HL-60/S4 treated with phorbol 12-myristate 13-acetate at 8.2 ng/mL for 4 days and 3 days (cell line): ENCODE results near the gene GFM2.

ENCODE experiments used
- in situ Hi-C: fragments of 300-500 bp; cut with MboI; formaldehyde crosslinking; loops from 2 replicates; pipeline ENCODE4 v1.15.0; 2022; ENCODE audit warnings: low sequenced_read_pairs

The GFM2 gene

DNA sequence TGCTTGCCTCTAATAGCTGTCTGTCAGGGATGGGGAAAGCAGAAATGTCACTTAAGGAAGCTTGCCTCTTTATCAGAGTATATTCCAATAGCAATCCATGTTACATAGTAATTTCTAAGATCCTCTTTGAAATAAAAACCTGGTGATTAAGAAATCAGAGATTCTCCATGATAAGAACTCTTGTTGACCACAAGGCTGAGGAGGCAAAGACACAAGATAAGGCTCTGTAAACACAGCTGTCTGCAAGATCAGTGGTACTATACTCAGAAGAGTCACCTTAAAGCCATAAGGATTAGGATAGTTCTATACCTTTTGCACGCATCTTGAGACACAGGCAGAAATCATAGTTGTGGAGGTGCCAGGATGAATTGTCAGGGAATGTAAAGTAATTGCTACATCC lies 41.6 kb downstream of the GFM2 start:
- in situ Hi-C loops: no loop called here

DNA sequence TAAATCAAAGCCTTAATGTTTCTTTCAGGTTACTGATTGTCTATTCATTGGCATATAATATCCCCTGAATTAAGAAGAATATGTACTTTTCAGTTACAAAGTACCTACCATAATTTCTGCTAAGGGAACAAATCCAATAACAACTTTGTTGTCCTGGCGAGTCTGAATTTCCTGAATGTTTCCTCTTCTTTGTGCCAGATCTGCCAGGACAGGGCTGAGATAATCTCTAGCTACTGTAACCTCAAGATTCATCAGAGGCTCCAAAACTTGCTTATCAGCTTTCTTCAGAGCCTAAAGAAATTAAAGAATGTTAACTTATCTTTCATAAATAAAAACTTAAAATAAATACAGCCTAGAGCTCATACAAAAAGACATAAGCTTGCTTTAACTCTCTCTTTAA lies 44.6 kb downstream of the GFM2 start:
- in situ Hi-C loops: no loop called here

DNA sequence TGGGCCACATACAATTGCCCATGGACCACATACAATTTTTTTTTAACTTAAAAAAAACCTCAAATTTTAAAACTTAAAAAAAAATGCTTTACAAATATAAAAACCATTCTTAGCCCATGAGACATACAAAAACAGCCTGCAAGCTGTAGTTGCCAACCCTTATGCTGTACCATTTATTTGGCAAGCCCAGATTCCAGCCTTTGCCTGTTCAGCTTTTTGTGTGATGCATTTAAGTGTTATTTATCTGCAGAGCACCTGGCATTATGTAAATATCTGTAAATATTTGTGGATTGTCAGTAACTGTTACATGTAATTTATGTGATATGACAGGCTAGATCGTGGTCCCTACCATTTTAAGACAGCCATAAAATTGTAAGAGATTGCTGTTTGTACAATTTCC lies 49.3 kb downstream of the GFM2 start:
- in situ Hi-C loops: no loop called here

DNA sequence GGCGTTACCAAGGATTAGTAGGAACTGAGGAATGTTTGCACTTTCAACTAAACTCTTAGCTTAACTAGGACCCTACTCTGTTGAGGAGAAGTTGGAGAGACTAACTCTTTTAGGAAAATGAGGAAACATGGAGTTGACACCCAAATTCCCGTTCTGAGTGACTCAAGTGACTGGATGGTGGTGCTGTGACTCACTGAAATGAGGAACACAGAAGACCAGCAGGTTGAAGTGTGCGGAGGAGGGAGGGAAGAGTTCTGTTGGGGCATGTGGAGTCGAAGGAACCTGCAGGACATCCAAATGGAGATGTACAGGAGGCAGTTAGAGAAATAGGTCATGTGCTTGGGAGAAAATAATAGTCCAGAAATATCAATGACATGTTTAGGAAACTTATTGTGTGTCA lies 73.7 kb downstream of the GFM2 start:
- in situ Hi-C loops: loop anchor here (25.0 kb wide), 1 partner anchor 219 kb away; no protein-coding TSS in a partner anchor

DNA sequence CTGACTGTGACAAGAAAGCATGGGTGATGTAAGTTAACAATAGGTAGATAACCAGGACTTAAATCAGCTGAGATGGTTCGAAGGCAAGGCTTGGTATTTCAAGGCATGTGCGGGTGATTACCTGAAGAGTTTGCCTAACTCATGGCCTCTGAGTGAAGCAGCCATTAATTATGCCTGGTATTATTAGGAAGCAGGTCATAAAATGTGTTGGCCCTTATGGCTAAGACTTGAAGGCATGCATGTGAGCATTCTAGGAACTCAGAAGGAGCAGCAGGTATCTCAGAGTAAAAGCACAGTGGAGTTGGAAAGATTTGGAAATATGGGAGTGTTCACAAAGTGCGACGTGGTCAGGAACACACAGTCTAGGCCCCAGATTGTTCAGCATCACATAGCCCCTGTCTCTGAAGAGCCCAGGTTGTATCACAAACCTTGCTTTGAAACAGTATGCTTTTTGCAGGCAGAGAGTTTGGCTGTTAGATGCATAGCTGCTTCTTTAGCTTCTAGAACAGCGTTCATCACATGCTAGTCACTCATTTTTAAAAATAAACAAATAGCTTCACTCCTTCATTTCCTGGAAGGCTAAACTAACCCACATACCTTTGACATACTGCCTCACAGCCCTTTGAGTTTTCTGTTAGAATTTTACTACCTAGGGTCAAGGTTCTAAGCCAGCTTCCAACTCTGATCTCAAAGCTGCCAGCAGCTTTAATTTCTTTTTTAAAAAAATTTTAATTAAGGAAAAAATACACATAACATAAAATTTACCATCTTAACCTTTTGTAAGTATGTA lies 79.8 kb downstream of the GFM2 start:
- in situ Hi-C loops: loop anchor here (25.0 kb wide), 1 partner anchor 225 kb away; no protein-coding TSS in a partner anchor

DNA sequence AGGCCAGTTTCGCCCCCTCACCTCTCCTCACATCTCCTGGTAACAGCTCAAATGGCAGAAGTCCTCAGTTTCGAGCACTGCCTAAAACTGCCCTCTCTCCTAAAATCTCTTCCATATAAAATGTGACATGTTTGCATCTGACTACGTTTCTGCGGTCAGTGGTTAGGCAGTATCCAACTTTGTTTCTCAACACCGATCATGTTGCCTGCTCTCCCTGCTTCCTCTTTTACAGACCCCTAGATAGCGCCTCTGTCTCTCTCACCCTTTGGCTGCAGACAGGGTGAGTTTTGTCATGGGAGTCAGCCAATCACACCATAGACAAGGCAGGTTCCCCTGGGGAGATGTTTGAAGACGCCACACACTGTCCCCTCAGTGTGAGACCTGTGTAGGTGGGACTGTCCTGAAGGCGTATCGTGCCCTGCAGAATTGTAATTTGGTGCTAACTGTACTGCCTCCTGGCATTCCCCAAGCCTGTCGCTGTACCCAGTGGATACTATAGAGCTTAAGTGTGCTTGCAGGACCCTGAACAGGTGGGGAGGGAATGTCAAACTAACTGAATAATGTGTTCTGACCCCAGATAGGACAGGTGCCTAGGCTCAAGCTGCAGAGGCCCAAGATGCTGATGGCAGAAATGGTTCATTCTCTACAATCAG lies 80.8 kb downstream of the GFM2 start:
- in situ Hi-C loops: loop anchor here (25.0 kb wide), 1 partner anchor 226 kb away; no protein-coding TSS in a partner anchor

DNA sequence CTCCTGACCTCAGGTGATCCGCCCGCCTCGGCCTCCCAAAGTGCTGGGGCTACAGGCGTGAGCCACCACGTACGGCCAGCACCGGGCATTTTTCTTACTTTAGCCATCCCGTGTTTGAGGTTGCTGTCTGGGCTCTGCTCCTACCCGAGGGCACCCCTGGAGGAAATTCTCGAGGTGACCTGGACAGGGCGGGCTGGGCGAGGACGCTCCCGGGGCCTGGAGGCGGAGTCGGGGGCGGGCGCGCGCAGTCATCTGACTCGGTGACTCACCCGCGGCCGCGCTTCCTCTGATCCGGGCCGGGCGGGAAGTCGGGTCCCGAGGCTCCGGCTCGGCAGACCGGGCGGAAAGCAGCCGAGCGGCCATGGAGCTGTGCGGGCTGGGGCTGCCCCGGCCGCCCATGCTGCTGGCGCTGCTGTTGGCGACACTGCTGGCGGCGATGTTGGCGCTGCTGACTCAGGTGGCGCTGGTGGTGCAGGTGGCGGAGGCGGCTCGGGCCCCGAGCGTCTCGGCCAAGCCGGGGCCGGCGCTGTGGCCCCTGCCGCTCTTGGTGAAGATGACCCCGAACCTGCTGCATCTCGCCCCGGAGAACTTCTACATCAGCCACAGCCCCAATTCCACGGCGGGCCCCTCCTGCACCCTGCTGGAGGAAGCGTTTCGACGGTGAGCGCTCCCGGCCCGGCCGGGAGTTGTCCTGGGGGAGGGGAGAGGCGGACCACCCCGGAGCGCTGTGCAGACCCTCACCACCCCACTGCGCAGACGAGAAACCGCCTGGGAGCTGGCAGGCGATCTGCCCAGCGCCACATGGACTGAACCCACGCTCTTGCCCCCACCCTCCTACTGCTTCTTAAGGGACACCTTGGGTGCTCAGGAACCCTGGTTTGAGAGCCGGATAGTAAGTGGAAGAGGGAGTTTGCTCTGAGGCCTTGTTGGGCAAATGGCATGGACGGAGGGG lies 81.7 kb downstream of the GFM2 start, which contains the start of gene HEXB:
HEXB (plus strand) TSS at position 334 of the 952 bp plus-strand sequence; CDS start at position 362, 28 bp downstream.
- in situ Hi-C loops: loop anchor here (25.0 kb wide), 1 partner anchor 227 kb away; no protein-coding TSS in a partner anchor

DNA sequence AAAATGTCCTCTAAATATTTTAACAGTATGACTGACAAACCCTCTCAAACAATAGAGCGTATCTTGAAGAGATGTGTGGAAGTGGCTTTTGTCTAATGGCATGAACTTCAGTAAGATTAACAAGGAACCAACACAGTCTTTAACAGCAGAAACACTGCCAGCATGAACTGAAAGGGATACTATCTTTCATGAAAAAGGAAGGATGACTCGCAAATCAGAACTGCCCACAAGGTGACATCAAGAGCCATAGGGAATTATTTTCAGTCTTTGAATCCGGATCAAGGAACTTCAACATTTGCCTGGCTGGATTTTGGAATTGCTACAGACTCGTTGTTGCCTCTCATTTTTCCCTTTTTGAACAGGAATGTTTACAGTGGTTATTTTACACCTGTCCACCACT lies 87.0 kb downstream of the GFM2 start:
- in situ Hi-C loops: loop anchor here (25.0 kb wide), 1 partner anchor 232 kb away; no protein-coding TSS in a partner anchor

DNA sequence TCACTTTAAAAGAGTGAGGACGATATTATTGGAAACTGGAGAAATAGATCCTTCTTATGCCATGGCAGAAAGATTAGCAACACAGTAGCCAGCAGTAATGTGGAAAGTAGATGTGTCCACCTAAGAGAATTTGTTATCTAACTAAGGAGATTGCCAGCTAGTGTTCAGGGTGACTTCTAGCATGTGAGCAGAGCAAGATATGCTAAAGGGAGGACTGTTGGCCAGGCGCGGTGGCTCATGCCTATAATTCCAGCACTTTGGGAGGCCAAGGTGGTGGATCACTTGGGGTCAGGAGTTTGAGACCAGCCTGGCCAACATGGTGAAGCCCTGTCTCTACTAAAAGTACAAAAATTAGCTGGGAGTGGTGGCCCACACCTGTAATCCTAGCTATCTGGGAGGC lies 87.6 kb downstream of the GFM2 start:
- in situ Hi-C loops: loop anchor here (25.0 kb wide), 1 partner anchor 233 kb away; no protein-coding TSS in a partner anchor

DNA sequence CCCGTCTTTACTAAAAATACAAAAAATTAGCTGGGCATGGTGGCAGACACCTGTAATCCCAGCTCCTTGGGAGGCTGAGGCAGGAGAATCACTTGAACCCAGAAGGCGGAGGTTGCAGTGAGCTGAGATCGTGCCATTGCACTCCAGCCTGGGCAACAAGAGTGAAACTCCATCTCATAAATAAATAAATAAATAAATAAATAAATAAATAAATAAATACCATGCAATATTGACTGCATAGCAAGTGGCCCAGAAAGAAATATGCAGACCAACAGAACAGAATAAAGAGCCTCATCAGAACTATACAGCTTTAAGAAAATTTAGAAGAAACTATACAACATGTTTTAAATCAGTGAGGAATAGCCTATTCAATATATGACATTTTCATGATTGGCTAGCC lies 88.8 kb downstream of the GFM2 start:
- in situ Hi-C loops: loop anchor here (25.0 kb wide), 1 partner anchor 234 kb away; no protein-coding TSS in a partner anchor

DNA sequence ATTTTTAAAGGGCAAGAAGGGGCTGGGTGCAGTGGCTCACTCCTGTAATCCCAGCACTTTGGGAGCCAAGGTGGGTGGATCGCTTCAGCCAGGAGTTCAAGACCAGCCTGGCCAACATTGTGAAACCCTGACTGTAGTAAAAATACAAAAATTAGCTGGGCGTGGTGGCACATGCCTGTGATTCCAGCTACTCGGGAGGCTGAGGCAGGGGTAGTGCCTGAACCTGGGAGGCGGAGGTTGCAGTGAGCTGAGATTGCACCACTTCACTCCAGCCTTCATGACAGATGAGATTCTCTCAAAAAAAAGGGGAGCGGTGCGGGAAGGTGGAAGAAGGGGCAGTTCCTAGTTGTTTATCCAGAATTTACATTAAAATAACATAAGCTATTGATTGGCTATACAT lies 90.5 kb downstream of the GFM2 start:
- in situ Hi-C loops: loop anchor here (25.0 kb wide), 1 partner anchor 236 kb away; no protein-coding TSS in a partner anchor

DNA sequence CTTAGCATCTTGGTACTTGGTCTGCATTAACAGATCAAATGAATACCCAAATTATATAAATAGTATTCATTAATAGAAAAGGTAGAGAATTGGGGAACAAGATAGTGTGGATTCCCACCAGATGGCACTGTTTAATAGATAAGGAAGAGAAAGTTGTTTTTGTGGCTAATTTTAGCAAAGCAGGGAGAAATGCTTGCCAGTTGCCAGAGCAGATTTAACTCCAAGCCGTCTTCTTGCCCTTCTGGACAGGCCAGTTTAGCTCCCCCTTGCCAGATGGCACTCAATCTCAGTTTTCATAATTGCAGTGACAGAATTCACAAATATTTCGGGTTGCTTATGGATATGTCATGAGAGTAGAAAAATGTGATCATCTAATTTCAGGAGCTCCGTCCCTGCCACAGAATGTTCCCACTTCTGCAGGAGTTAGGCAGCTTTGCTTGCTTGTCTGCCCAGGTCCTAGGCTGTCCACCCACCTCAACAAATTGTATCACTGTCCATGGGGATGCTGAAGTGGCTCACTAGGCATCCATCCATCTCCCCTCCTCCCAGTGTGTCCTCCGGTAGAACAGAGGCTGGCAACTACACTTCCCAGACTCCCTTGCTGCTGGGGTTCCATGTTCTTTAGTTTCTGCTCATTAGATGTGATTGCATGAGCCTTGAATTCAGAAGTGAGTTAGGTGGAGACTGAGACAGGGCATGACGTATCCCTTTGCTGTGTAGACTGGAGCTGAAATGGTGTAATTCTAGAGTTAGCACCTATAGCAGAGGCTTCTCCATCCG lies 93.7 kb downstream of the GFM2 start:
- in situ Hi-C loops: loop anchor here (25.0 kb wide), 1 partner anchor 1086 kb away; no protein-coding TSS in a partner anchor

DNA sequence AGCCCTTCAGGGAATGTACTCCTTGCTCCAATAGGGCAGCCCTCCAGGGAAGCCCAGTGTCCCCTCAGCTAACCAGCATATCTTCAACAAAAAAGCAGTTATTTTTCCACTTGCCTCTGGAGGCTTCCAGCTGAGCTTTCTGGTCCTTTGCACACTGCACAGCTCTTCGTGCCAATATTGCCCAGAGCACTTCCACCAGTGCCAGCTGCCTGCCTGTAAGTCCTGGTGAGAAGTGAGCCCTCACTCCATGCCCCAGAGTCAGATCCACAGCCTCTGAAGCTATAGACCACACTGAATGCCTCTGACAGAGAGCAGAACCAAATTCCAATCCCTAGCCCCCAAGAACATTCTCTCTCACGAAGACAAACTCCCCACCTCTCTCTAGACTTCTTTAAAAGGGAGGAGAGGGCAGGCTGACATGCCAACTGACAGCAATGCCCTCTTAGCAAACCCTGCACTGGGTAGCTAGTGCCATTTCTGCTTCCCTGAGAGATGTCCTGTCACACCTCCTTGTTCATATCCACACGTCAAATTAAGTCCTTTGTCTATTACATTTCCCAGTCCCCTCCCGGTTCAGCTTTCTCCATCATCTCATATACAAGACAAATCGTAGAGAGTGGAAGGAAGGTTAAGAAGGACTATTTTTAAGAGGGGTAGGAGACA lies 94.6 kb downstream of the GFM2 start:
- in situ Hi-C loops: loop anchor here (25.0 kb wide), 1 partner anchor 1085 kb away; no protein-coding TSS in a partner anchor
